GM21423 (cell line): ENCODE measurements around the gene LRP1.

Experiments
- ATAC-seq: cut with Tn5 transposase; IDR thresholded peaks from one replicate; pipeline ENCODE4 v1.9.1; 2021; ENCODE audit warnings: mild to moderate bottlenecking, moderate library complexity; ENCODE audit not compliant: unreplicated experiment

The LRP1 gene

DNA sequence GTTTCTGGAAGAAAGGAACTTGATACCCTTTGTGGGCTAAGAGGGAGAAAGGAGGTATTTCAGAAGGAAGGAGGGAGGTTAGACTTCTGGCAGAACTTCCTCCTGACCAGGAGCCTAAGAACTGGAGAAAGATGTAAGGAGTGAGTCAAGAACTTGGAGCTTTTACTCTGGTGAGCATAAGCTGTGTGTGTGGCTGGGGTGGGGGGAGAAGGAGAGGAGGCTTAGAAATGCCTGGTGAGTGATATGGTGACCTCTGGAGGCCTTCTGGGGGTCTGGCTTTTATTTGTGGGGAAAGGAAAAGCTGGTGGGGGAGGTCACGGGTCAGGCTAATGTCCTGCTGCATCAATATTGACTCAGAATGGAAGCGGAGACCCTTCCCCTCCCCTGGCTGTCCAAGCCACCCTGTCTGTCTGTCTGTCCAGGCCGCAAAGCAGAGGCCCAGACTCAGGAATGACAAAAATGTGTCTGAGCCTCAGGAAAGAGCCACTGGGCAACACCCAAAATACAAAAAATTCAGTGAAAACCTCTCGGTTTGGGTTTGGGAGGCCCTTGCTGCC, 4.8 kb downstream of the LRP1 start:
- ATAC-seq = no peak

DNA sequence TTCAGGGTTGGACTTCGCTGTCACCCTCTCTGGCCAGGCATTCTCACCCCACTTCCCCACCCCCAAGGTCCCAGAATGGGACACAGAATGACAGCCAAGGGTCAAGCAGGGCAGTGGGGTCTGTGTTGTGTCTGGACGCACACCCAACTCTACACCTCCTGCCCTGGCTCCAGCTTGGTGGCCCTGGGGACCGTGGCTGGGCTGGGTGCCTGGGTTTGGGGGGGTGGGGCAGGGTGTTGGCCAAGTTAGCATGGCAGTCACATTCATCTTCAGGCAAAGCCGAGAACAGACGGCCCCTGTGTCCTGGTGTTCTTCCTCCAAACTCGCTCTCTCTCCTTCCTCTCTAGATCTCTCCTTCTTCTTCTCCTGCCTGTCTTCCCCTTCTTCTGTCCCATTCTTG, 5.6 kb downstream of the LRP1 start:
- no peak for ATAC-seq

DNA sequence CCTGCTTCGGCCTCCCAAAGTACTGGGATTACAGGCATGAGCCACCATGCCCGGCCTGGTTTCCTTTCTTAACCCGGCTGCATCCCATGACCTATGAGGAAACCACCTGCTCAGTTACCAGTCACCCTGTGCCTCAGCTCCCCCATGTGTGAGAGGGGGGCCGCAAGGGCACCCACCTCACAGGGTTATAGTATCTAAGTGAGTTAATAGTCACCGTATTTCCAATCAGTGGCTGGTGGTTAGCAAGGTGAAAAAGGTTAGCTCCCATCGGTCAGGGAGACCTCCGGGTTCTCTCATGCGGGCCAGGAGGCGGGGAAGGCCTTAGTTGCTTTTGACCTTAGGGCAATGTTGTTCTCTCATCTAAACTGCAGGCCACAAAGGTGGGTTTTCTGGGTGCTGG, 6.7 kb downstream of the LRP1 start:
- ATAC-seq = no peak

GRCh38 chr12:57135527-57136326, 7.4 kb downstream of the LRP1 start:
- no peak for ATAC-seq

- ATAC-seq = no peak
Observed at GRCh38 chr12:57138526-57139272, 10.4 kb downstream of the LRP1 start.

DNA sequence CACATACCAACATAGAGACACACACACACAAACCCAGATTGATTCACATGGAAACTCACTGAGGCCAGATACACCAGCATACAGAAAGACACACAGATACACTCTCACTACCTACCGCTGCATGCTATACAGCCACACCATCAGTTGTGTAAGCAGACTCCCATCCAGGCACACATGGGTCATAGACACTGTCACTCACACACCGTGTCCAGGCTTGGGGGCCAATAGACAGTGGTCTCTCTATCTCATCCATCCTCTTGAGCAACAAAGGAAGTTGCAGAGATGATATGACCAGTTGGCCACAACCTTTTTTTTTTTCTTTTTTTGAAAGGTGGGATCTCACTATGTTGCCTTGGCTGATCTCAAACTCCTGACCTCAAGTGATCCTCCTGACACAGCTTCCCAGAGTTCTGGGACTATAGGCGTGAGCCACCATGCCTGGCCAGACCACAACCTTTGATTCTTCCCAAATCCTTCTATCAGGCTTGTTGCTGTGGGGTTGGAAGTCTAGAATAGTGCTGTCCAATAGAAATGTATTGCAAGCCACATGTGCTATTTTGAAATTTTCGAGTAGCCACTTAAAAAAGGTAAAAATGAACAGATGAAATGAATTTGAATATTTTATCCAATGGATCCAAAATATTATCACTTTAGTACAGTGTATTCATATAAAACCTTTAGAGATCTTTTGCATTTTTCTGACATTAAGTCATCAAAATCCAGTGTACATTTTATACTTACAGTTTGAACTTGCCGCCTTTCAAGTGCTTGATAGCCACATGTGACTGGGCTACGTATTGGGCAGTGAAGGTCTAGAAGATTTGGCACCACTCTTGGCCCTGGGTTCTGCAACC, 11.7 kb downstream of the LRP1 start:
- ATAC-seq = no peak

DNA sequence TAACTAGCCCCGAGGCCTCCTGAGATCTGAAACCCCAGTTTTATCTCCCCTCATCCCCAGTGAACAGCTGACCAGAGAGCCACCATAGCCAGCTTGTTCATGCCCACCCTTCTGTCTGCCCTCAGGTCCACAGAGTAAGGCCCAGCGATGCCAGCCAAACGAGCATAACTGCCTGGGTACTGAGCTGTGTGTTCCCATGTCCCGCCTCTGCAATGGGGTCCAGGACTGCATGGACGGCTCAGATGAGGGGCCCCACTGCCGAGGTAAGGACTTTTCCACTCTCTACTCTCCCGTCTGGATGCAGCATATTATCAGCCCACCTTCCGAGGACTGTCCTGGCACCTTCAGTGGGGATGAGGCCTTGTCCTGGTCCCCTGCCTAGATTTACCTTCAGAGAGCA, 13.0 kb downstream of the LRP1 start:
- ATAC-seq = no peak

DNA sequence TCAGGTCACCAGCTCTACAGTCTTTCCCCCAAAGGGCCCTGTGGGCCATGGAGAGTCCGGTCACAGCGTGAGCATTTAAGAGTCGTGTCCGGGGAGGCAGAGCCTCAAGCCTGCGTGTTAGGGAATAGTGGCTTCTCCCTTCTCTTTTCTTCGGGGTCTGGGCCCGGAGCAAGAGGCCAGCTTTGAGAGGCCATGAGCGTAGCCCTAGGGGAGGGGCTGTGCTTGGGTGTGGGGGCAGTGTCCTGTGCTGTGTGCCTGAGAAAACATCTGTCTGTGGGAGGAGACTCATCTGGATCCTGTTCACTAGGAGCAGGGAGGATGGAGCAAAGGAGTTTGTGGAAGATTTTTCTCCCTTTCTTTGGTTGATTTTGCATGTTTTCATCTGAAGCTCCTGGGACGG, 13.8 kb downstream of the LRP1 start:
- no peak for ATAC-seq

DNA sequence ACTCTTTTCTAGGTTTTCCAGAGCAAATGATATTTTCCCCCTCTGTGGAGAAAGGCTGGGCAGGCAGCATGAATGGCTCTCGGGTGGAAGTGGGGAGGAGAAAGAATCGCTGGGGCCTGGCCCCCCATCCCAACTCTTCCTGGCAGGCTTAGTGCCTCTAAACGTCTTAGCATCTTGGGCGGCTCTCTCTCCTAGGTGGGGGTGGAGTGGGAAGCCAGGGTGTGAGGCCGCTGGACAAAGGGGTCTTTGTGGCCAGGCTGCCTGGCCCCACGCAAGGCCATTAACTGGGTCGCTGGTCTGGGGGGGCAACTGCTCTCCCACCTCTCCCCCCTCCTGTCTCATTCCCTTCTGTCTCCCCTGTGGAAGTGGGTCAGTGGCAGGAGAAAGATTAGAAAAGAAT, 14.4 kb downstream of the LRP1 start:
- no peak for ATAC-seq

DNA sequence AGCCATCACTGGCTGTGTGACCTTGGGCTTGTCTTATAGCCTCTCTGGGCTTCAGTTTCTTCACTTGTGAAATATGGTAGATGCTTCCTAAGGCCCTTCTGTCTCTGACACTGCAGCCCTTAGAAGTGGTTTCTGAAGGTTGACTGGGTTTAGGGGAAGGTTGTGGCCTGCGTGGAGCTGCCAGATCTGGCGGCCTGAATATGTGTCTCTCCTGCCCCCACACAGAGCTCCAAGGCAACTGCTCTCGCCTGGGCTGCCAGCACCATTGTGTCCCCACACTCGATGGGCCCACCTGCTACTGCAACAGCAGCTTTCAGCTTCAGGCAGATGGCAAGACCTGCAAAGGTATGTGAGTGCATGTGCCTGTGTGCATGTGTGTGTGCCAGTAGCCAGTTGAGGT, 15.2 kb downstream of the LRP1 start:
- ATAC-seq = no peak

DNA sequence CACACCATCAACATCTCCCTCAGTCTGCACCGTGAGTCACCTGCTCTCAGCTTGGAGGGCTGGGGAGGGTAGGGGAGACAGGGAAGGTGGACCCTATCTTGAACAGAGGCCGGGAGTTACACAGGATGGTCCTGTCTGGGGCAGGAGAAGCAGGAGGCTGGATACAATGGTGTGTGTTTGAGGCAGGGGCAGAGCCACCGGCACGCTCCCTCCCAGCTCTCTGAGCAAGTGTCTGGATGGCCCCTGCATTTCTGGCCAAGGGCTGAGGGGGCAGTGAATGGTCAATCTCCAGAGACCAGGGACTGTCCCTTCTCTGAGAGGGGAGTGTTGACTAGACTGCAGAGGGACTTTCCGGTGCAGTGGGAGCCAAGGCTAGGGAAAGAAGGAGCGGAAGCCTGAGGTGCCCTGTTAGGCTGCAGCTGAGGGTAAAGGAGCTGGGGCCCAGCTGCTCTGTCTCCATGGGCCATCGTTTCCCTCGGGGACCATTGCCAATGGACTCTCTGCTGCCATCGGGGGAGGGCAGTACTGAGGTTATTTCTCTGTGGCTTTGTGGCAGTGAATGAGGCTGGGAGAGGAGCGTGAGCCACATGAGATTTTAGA, 17.3 kb downstream of the LRP1 start:
- ATAC-seq = no peak

- ATAC-seq = no peak
Observed at GRCh38 chr12:57146092-57146491, 17.8 kb downstream of the LRP1 start.

GRCh38 chr12:57146961-57147944, 19.0 kb downstream of the LRP1 start, which contains the start of gene LRP1-AS:
LRP1-AS (minus strand) TSS chr12:57147619.
- no peak for ATAC-seq

DNA sequence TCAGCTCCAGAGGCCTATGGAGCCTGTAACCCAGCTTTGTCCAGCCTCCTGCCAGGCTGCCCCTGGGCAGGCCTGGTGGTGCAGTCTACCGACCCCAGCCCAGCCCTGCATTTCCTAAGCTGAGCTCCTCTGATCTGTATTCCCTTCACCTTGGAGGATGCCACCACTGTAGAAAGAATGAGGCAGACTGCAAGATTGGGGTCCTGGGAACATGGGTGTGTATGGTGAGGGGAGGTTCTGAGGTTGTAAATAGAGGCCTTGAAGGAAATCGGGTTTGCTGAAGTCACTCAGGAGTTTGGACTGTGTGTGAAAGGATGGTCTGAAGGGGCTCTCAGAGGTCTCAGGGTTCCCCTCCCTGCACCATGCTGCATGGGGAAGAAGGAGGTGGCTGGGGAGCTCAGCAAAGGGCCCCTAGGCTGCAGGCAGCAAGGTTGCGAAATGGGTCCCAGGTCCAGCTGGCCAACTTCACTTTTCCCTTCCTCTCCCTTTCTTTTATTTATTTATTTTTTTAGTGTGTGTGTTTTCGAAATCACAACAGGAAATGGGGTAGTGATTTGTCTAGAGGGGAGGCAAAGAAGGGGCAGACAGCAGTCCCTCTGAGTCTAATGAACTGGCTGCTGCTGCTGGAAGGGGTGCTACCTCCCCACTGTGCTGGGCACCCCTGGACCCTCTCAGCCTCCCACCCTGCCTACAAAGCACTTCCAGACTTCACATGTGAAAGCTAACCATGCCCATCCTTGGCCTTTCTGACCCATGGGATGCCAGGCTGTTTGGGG, 20.4 kb downstream of the LRP1 start:
- no peak for ATAC-seq

DNA sequence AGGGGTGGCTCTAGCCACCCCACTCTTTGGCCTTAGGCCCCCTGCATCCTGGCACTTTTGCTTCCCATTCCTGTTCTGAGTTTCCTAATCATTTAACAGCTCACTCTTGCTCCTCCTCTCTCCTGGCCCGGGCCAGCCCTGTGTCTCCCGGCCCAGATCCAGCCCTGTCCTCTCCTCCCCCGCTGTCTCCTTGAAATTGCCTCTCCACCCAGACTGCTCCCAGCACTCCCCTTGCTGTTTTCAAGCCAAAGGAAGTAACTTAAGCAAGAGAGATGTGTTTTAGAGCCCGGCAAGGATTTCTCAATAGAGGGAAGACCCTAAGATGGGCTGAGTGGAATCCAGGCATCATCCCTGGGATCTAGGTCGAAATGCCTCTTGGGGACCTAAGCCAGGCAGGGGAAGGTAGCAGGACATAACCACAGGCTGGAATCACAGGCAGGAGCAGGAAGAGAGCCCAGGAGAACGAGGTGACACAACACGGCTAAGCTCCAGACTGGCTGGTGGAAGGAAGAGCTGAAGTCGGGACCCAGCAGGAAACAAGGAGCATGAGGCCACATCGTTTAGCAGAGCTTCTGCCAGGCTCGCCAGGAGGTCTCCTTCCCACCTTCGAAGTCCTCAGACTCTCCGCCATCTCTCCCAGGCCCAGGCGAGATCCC, 21.1 kb downstream of the LRP1 start:
- ATAC-seq = no peak

DNA sequence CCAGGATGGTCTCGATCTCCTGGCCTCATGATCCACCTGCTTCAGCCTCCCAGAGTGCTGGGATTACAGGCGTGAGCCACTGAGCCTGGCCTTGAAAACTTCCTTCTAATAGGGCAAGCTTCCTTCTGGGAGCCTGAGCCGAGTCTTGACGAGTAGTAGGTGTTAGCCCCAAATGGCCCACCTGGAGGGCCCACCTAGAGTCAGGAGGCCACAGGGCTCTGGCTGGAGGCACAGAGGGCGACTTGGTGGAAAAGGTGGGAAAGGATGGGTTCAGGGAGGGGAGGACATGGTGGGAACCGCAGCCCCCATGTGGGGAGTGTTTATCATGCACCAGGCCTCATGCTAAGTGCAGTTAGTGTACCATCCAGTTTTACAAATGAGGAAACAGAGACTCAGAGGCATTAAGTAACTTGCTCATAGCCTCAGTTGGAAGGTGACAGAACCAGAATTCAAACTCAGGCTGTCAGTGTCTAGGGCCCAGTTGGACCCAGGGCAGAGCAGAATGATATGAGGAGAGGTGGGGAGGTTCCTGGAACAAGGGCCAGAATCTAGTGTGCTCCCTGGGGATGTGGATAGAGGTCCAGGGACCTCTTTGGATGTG, 22.2 kb downstream of the LRP1 start:
- no peak for ATAC-seq

GRCh38 chr12:57151741-57152630, 23.7 kb downstream of the LRP1 start:
- no peak for ATAC-seq
